Loucy (cell line): ENCODE data around the gene MTMR10.

Experiments used
- EZH2phosphoT487 ChIP-seq: fragments of 200-600 bp; IDR thresholded peaks from 2 replicates; pipeline ENCODE4 v1.6.1; 2018; ENCODE audit warnings: antibody characterized with exemption, mild to moderate bottlenecking, moderate library complexity, borderline replicate concordance
- TF ChIP-seq, protein P1 (sequence below): fragments of 200-600 bp; sonication (generic); conservative IDR thresholded peaks from 2 replicates; pipeline ENCODE4 v1.5.1; 2014; ENCODE audit warnings: mild to moderate bottlenecking, antibody characterized with exemption, low read length

DNA sequence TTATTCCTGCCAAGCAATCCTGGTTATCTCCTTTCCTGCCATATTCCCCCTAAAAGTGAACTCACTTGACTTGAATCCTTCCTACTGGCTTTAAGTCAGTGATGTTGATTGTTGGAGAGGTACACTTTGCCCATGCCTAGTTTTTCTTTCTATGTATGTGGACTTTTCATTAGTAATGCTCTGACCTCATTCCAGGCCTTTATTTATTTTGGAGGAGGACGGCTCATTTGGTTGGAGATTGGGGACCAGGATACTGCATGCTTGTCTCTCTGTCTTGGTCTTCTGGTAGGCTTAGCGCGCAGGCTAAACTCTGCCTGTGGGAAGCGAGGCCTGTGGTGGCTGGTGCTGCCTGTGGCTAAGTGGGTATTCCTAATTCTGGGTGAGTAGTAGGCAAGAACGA, 29.1 kb upstream of the MTMR10 start:
- TF ChIP-seq, protein P1, sequence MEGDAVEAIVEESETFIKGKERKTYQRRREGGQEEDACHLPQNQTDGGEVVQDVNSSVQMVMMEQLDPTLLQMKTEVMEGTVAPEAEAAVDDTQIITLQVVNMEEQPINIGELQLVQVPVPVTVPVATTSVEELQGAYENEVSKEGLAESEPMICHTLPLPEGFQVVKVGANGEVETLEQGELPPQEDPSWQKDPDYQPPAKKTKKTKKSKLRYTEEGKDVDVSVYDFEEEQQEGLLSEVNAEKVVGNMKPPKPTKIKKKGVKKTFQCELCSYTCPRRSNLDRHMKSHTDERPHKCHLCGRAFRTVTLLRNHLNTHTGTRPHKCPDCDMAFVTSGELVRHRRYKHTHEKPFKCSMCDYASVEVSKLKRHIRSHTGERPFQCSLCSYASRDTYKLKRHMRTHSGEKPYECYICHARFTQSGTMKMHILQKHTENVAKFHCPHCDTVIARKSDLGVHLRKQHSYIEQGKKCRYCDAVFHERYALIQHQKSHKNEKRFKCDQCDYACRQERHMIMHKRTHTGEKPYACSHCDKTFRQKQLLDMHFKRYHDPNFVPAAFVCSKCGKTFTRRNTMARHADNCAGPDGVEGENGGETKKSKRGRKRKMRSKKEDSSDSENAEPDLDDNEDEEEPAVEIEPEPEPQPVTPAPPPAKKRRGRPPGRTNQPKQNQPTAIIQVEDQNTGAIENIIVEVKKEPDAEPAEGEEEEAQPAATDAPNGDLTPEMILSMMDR, result no peak
- TF ChIP-seq EZH2phosphoT487, result no peak
